Raji (cell line): ENCODE measurements around the gene LILRB2.

Experiments used
- POLR2A ChIP-seq: IDR thresholded peaks from 2 replicates; pipeline ENCODE4 v1.6.1; 2011; ENCODE audit warnings: low read depth, low read length, control low read depth; ENCODE audit not compliant: insufficient read depth

Gene LILRB2

GRCh38 chr19:54310543-54310942, 29.6 kb upstream of the LILRB2 start:
- no peak for TF ChIP-seq POLR2A

GRCh38 chr19:54309811-54310210, 28.9 kb upstream of the LILRB2 start:
- no peak for TF ChIP-seq POLR2A

- no peak for TF ChIP-seq POLR2A
These were observed 26.6 kb upstream of the LILRB2 start for GRCh38 chr19:54307389-54308020.

- no peak for TF ChIP-seq POLR2A
These were observed 24.2 kb upstream of the LILRB2 start for GRCh38 chr19:54305141-54305540.

GRCh38 chr19:54302257-54302656, 21.3 kb upstream of the LILRB2 start:
- TF ChIP-seq POLR2A, result no peak

- TF ChIP-seq POLR2A, result no peak
These were observed 18.6 kb upstream of the LILRB2 start for GRCh38 chr19:54299515-54299914.

- no peak for TF ChIP-seq POLR2A
These were observed 18.2 kb upstream of the LILRB2 start for GRCh38 chr19:54299126-54299498.

- TF ChIP-seq POLR2A, result no peak
These were observed 17.6 kb upstream of the LILRB2 start for GRCh38 chr19:54298357-54299125.

GRCh38 chr19:54297759-54298305, 16.9 kb upstream of the LILRB2 start:
- TF ChIP-seq POLR2A, result no peak

GRCh38 chr19:54294539-54294938, 13.6 kb upstream of the LILRB2 start:
- no peak for TF ChIP-seq POLR2A

- no peak for TF ChIP-seq POLR2A
These were observed 6.5 kb upstream of the LILRB2 start for GRCh38 chr19:54287456-54287855.

GRCh38 chr19:54282686-54283470, 2.0 kb upstream of the LILRB2 start:
- TF ChIP-seq POLR2A, result no peak

- no peak for TF ChIP-seq POLR2A
These were observed 1.4 kb downstream of the LILRB2 start for GRCh38 chr19:54279406-54279962.

- no peak for TF ChIP-seq POLR2A
These were observed 5.0 kb downstream of the LILRB2 start for GRCh38 chr19:54275951-54276350.

- TF ChIP-seq POLR2A, result no peak
These were observed 7.1 kb downstream of the LILRB2 start for GRCh38 chr19:54273821-54274220.
